ENCODE measurements around the gene DGKQ. TPM values are rescaled to one million over a fixed set of nuclear protein-coding genes. Genes with fewer than 3 reads are reported as not detected.

DGKQ gene
- polyA plus RNA-seq, 1 of the 3 experiments (the other 2 are of a cell fraction) = 10.9 TPM

DNA sequence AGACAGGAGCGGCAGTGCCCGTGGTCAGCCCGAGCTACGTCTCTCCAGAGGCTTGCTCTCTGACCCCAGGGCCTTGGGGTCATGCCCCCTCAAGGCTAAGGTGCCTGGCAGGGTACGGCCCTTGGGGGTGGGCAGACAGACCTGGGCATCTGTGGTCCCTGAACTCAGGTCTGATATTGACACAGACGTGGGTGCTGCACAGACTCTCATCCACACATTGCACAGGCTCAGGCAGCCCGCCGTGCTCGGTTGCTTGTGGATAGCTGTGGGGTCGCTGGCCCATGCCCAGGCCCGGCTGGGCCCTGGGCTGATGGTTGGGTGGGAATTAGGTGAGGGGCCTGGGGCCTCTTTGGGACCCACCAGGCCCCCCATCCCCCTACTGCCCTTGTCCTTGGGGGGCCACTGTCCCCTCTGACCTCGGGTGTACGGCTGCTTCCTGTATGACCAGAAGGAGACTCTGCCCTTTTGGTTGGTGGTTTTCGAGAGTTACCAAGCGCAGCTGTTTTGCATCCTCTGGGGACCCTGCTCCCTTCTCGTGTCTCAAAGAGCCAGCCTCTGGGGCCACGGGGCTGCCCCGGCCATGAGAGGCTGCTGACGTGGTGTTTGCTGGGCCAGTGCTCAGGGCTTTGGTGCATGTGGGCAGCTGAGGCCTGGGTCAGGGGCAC is 48.1 kb upstream of the DGKQ start:
- Histone ChIP-seq H3K36me3 (replicated peaks in 1 of 2; ENCODE audit: control insufficient read depth in 1 of 2, insufficient read depth in 2 of 2, low read length in 1 of 2) (peaks cover 0 to 4% of the 10 kb centered on the region in 2 experiments), H3K4me3 (ENCODE audit: low read depth in 2 of 2, low read length in 1 of 2) (no peak overlapping the region), H3K9ac (no peak overlapping the region), H3F3A (replicated peaks; ENCODE audit: insufficient read depth) (peaks cover 6% of the 10 kb centered on the region), H4K20me1 (ENCODE audit: insufficient read depth) (peaks cover 16% of the 10 kb centered on the region; the same call in 1 of the 2 replicates), H3K4me2 (no peak overlapping the region), H3K27me3 (ENCODE audit: insufficient read depth) (no peaks in the 10 kb centered on the region), H3K9me3 (no peaks in the 10 kb centered on the region), H2AFZ (ENCODE audit: low read depth) (no peak overlapping the region), H3K4me1 (ENCODE audit: control insufficient read depth in 1 of 2, insufficient read depth in 2 of 2, low read depth in 1 of 2, low read length in 1 of 2) (no peaks in the 10 kb centered on the region; a peak in 1 of 4 replicates), H3K9me2 (no peaks in the 10 kb centered on the region), H3K27ac (ENCODE audit: low read depth in 2 of 2, low read length in 1 of 2) (no peak overlapping the region), H3K79me2 (ENCODE audit: insufficient read depth) (no peaks in the 10 kb centered on the region)
- ChIA-PET POLR2A (no interaction called here), CTCF (interaction anchor here (1.0 kb wide), 1 partner anchor 11 kb away, joined by 3 read pairs; no protein-coding TSS in a partner anchor)
- 86% methylated on average over 10 of the region's 19 CpGs for WGBS (ENCODE audit: low lambda C conversion rate)
- no peak for DNase-seq
- TF ChIP-seq EZH2phosphoT487 (IDR thresholded peaks at IDR 0.05; ENCODE audit: borderline replicate concordance, low read depth) (no peak), NFIC (IDR thresholded peaks at IDR 0.05; ENCODE audit: borderline replicate concordance) (no peak), FOXM1 (IDR thresholded peaks at IDR 0.05; ENCODE audit: low read depth) (no peak), CHD2 (IDR thresholded peaks at IDR 0.05; ENCODE audit: low read length, partially characterized antibody) (no peak), RFX5 (IDR thresholded peaks at IDR 0.05; ENCODE audit: low read length) (no peak), POLR2AphosphoS5 (IDR thresholded peaks at IDR 0.05; ENCODE audit: low read depth, low read length) (no peak), GATA2 (CRISPR knock-in tag; IDR thresholded peaks at IDR 0.05) (no peak), SIN3A (IDR thresholded peaks at IDR 0.05; ENCODE audit: borderline replicate concordance, low read depth, low read length) (no peak), TCF12 (IDR thresholded peaks at IDR 0.05) (no peak), RAD21 (IDR thresholded peaks at IDR 0.05; ENCODE audit: low read length) (no peak), RCOR1 (IDR thresholded peaks at IDR 0.05; ENCODE audit: low read length) (no peak), MXI1 (IDR thresholded peaks at IDR 0.05; ENCODE audit: low read depth, low read length) (no peak), TEAD4 (IDR thresholded peaks at IDR 0.05; ENCODE audit: borderline replicate concordance, insufficient read depth) (no peak)
- TF ChIP-seq, protein P1, sequence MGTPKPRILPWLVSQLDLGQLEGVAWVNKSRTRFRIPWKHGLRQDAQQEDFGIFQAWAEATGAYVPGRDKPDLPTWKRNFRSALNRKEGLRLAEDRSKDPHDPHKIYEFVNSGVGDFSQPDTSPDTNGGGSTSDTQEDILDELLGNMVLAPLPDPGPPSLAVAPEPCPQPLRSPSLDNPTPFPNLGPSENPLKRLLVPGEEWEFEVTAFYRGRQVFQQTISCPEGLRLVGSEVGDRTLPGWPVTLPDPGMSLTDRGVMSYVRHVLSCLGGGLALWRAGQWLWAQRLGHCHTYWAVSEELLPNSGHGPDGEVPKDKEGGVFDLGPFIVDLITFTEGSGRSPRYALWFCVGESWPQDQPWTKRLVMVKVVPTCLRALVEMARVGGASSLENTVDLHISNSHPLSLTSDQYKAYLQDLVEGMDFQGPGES (IDR thresholded peaks at IDR 0.05; ENCODE audit: low read depth, low read length) = no peak
- TF ChIP-seq, protein P2, sequence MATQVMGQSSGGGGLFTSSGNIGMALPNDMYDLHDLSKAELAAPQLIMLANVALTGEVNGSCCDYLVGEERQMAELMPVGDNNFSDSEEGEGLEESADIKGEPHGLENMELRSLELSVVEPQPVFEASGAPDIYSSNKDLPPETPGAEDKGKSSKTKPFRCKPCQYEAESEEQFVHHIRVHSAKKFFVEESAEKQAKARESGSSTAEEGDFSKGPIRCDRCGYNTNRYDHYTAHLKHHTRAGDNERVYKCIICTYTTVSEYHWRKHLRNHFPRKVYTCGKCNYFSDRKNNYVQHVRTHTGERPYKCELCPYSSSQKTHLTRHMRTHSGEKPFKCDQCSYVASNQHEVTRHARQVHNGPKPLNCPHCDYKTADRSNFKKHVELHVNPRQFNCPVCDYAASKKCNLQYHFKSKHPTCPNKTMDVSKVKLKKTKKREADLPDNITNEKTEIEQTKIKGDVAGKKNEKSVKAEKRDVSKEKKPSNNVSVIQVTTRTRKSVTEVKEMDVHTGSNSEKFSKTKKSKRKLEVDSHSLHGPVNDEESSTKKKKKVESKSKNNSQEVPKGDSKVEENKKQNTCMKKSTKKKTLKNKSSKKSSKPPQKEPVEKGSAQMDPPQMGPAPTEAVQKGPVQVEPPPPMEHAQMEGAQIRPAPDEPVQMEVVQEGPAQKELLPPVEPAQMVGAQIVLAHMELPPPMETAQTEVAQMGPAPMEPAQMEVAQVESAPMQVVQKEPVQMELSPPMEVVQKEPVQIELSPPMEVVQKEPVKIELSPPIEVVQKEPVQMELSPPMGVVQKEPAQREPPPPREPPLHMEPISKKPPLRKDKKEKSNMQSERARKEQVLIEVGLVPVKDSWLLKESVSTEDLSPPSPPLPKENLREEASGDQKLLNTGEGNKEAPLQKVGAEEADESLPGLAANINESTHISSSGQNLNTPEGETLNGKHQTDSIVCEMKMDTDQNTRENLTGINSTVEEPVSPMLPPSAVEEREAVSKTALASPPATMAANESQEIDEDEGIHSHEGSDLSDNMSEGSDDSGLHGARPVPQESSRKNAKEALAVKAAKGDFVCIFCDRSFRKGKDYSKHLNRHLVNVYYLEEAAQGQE (IDR thresholded peaks at IDR 0.05; ENCODE audit: low read depth, low read length) = no peak
- TF ChIP-seq, protein P3, sequence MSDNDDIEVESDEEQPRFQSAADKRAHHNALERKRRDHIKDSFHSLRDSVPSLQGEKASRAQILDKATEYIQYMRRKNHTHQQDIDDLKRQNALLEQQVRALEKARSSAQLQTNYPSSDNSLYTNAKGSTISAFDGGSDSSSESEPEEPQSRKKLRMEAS (IDR thresholded peaks at IDR 0.05; ENCODE audit: low read depth) = no peak
